T-helper 17 cell (primary cell): ENCODE data around the gene PTPN13. TPM values are rescaled to one million over a fixed set of nuclear protein-coding genes. Genes with fewer than 3 reads are reported as not detected.

Experiments
- ATAC-seq: fragments of 150-1000 bp; cut with Tn5 transposase; 2 replicates; pipeline ENCODE4 v1.10.0; 2021; ENCODE audit warnings: mild to moderate bottlenecking, moderate library complexity
- DNase-seq, 3 donors: peaks; one replicate each; pipeline versions ENCODE4 v3.0.0 to v3.0.0-alpha.2; 2020 to 2021
- H3K9me3 ChIP-seq: one replicate; pipeline ENCODE4 v1.7.0; 2013; ENCODE audit warnings: low read length, mild to moderate bottlenecking; ENCODE audit not compliant: control insufficient read depth, poor library complexity, severe bottlenecking
- H3K27ac Mint-ChIP-seq: one replicate; pipeline ENCODE4 v1.8.0; 2022; ENCODE audit warnings: mild to moderate bottlenecking, moderate library complexity, mixed read lengths
- H3K27me3 Mint-ChIP-seq: one replicate; pipeline ENCODE4 v1.8.0; 2022; ENCODE audit warnings: mixed read lengths
- H3K36me3 Mint-ChIP-seq: one replicate; pipeline ENCODE4 v1.8.0; 2022; ENCODE audit warnings: low read depth, mixed read lengths
- H3K4me1 Mint-ChIP-seq: one replicate; pipeline ENCODE4 v1.8.0; 2022; ENCODE audit warnings: mild to moderate bottlenecking, mixed read lengths
- H3K4me3 Mint-ChIP-seq: one replicate; pipeline ENCODE4 v1.8.0; 2022; ENCODE audit warnings: mild to moderate bottlenecking, moderate library complexity, mixed read lengths
- total RNA-seq, 4 donors: library from RNA in 2 of 4; stranded (reverse) in 2 of 4; gene quantifications; one replicate each; pipeline ENCODE4 v1.2.3 and lab custom pipeline; 2022 to 2026

PTPN13 gene
- total RNA-seq, 2 donors from 2014 or later = 36.1 to 49.5 TPM

DNA sequence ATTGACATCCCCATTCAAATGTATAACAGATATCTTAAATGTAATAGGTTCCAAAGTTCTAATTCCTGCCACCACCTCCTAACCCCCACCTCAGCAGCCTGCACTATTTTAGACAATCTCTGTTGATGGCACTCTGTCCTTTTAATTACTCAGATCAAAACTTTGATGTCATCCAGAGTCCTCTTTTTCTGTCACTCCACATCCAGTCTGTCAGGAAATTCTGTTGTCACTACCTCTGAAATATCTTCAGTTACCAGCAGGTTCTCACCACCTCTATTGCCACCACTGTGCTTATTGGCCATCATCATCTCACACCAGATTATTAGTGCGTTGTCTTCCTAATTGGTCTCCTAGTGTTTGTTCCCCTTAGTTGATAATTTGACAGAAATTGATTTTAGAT, 76.2 kb downstream of the PTPN13 start:
- H3K9me3 ChIP-seq = no peaks in the 10 kb centered on the region
- no peak for DNase-seq
- Mint-ChIP-seq H3K27ac (no peak overlapping the region), H3K4me1 (peaks cover 6% of the 10 kb centered on the region), H3K36me3 (no peaks in the 10 kb centered on the region), H3K27me3 (no peaks in the 10 kb centered on the region), H3K4me3 (no peak overlapping the region)
- ATAC-seq = no peak

GRCh38 chr4:86670756-86671155, 76.6 kb downstream of the PTPN13 start:
- Mint-ChIP-seq H3K36me3 (peaks cover 2% of the 10 kb centered on the region), H3K27me3 (no peaks in the 10 kb centered on the region), H3K27ac (no peak overlapping the region), H3K4me3 (no peak overlapping the region), H3K4me1 (peaks cover 6% of the 10 kb centered on the region)
- ATAC-seq = no peak
- no peaks in the 10 kb centered on the region for H3K9me3 ChIP-seq
- no peak for DNase-seq

DNA sequence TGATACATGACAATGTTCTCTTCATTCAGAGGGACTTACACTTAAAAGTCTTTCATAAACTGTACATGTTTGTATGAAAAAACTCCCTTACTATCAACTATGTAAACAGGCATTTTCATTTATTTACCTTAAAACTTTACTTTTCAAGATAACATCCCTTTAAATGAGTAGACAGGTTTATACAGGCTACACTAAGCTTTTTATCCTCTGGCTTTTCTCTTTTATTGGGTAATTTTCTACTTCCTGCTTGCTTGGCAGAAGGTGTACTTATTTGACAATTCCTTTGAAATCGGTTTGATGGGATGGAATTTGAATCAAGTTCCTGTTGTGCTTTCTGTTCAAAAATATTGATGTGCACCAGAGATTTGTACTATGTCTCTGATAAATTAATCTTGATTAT, 81.4 kb downstream of the PTPN13 start:
- no peak overlapping the region for H3K27ac Mint-ChIP-seq
- peaks cover 12% of the 10 kb centered on the region for H3K4me1 Mint-ChIP-seq
- DNase-seq (no peak), ATAC-seq (no peak)
- H3K36me3 Mint-ChIP-seq = peaks cover 6% of the 10 kb centered on the region
- no peak overlapping the region for H3K4me3 Mint-ChIP-seq
- H3K9me3 ChIP-seq = no peaks in the 10 kb centered on the region
- no peaks in the 10 kb centered on the region for H3K27me3 Mint-ChIP-seq

GRCh38 chr4:86678796-86679195, 84.7 kb downstream of the PTPN13 start:
- H3K4me3 Mint-ChIP-seq = no peak overlapping the region

DNA sequence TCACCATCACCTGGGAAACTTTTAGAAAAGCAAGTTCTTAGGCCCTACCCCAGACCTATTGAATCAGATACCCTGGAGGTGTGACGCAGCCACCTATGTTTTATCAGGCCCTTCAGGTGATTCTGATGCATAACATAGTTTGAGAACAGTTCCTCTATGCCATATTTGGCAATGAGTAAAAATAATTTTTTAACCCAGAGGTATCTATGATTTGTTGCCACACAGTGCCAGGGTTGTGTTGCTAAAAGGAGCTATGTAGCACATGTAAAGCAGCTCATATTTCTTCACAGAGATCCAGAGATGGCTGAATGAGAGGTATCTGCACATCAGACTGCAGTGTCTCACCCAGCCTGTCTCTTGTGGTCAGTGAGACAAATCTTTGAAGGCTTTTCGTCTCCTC, 85.3 kb downstream of the PTPN13 start:
- H3K27me3 Mint-ChIP-seq = no peaks in the 10 kb centered on the region
- peaks cover 15% of the 10 kb centered on the region for H3K4me1 Mint-ChIP-seq
- ATAC-seq = no peak
- no peaks in the 10 kb centered on the region for H3K9me3 ChIP-seq
- peaks cover 11% of the 10 kb centered on the region for H3K36me3 Mint-ChIP-seq
- no peak for DNase-seq
- H3K27ac Mint-ChIP-seq = no peak overlapping the region
- H3K4me3 Mint-ChIP-seq = no peak overlapping the region

More at GRCh38 chr4:86678796-86679195, 84.7 kb downstream of the PTPN13 start:
- no peaks in the 10 kb centered on the region for H3K27me3 Mint-ChIP-seq
- H3K4me1 Mint-ChIP-seq = peaks cover 15% of the 10 kb centered on the region
- ATAC-seq (no peak), DNase-seq (no peak)
- H3K27ac Mint-ChIP-seq = no peak overlapping the region
- no peaks in the 10 kb centered on the region for H3K9me3 ChIP-seq
- H3K36me3 Mint-ChIP-seq = peaks cover 11% of the 10 kb centered on the region

GRCh38 chr4:86683167-86683566, 89.1 kb downstream of the PTPN13 start:
- Mint-ChIP-seq H3K27me3 (no peaks in the 10 kb centered on the region), H3K27ac (no peak overlapping the region), H3K4me3 (no peak overlapping the region), H3K36me3 (peaks cover 7% of the 10 kb centered on the region), H3K4me1 (peaks cover 21% of the 10 kb centered on the region)
- DNase-seq = no peak
- no peak for ATAC-seq
- H3K9me3 ChIP-seq = no peaks in the 10 kb centered on the region

DNA sequence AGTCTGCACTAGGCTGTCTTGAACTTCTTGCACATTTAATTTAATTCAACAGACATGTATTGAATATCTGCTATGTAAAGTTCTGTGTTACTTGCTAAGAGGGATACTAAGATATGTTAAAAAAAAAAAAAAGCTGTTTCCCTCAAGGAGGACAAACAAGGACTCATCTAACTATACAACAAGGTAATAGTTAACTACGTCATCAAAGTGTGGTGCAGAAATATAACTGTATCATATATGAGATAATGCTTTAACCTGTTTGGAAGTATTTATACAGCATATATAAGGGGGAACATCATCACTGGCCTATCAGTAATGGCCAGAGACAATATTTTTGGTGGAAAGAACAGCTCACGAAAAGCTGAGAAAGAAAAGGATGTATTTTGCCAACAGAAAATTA, 89.9 kb downstream of the PTPN13 start:
- Mint-ChIP-seq H3K27ac (no peak overlapping the region), H3K4me1 (peaks cover 17% of the 10 kb centered on the region), H3K36me3 (peaks cover 7% of the 10 kb centered on the region), H3K4me3 (no peak overlapping the region), H3K27me3 (no peaks in the 10 kb centered on the region)
- ATAC-seq (no peak), DNase-seq (no peak)
- H3K9me3 ChIP-seq = no peaks in the 10 kb centered on the region

GRCh38 chr4:86685401-86685800, 91.3 kb downstream of the PTPN13 start:
- DNase-seq (no peak), ATAC-seq (no peak)
- Mint-ChIP-seq H3K27me3 (no peaks in the 10 kb centered on the region), H3K4me3 (no peak overlapping the region), H3K36me3 (peaks cover 12% of the 10 kb centered on the region), H3K4me1 (peaks cover 15% of the 10 kb centered on the region), H3K27ac (no peak overlapping the region)
- no peaks in the 10 kb centered on the region for H3K9me3 ChIP-seq

GRCh38 chr4:86686741-86687140, 92.6 kb downstream of the PTPN13 start:
- Mint-ChIP-seq H3K27me3 (no peaks in the 10 kb centered on the region), H3K4me1 (peaks cover 14% of the 10 kb centered on the region), H3K4me3 (no peak overlapping the region), H3K36me3 (peaks cover 12% of the 10 kb centered on the region), H3K27ac (no peak overlapping the region)
- ATAC-seq (no peak), DNase-seq (no peak)
- H3K9me3 ChIP-seq = no peaks in the 10 kb centered on the region

- H3K36me3 Mint-ChIP-seq = peaks cover 10% of the 10 kb centered on the region
- H3K27ac Mint-ChIP-seq = no peak overlapping the region
- ATAC-seq (no peak), DNase-seq (no peak)
- no peak overlapping the region for H3K4me3 Mint-ChIP-seq
- no peaks in the 10 kb centered on the region for H3K27me3 Mint-ChIP-seq
- peaks cover 10% of the 10 kb centered on the region for H3K4me1 Mint-ChIP-seq
- no peaks in the 10 kb centered on the region for H3K9me3 ChIP-seq
These were observed 93.9 kb downstream of the PTPN13 start for GRCh38 chr4:86688026-86688425.

- no peak overlapping the region for H3K4me3 Mint-ChIP-seq
- H3K9me3 ChIP-seq = no peaks in the 10 kb centered on the region
- H3K4me1 Mint-ChIP-seq = peaks cover 13% of the 10 kb centered on the region
- no peaks in the 10 kb centered on the region for H3K27me3 Mint-ChIP-seq
- H3K27ac Mint-ChIP-seq = no peak overlapping the region
- no peak for ATAC-seq
- DNase-seq = no peak
- H3K36me3 Mint-ChIP-seq = peaks cover 7% of the 10 kb centered on the region
These were observed 110.5 kb downstream of the PTPN13 start for GRCh38 chr4:86704601-86705000.

- peaks cover 3% of the 10 kb centered on the region for H3K36me3 Mint-ChIP-seq
- no peak for ATAC-seq
- H3K9me3 ChIP-seq = no peaks in the 10 kb centered on the region
- no peaks in the 10 kb centered on the region for H3K27me3 Mint-ChIP-seq
- H3K27ac Mint-ChIP-seq = peak overlapping the region; percentile 1
- no peak for DNase-seq
- H3K4me1 Mint-ChIP-seq = peaks cover 13% of the 10 kb centered on the region
- no peak overlapping the region for H3K4me3 Mint-ChIP-seq
These were observed 112.9 kb downstream of the PTPN13 start for GRCh38 chr4:86706923-86707597.

GRCh38 chr4:86717651-86718050, 123.5 kb downstream of the PTPN13 start:
- Mint-ChIP-seq H3K27ac (no peak overlapping the region), H3K27me3 (no peaks in the 10 kb centered on the region), H3K4me3 (no peak overlapping the region), H3K4me1 (peaks cover 9% of the 10 kb centered on the region), H3K36me3 (peaks cover 8% of the 10 kb centered on the region)
- no peak for ATAC-seq
- no peaks in the 10 kb centered on the region for H3K9me3 ChIP-seq
- DNase-seq = no peak

DNA sequence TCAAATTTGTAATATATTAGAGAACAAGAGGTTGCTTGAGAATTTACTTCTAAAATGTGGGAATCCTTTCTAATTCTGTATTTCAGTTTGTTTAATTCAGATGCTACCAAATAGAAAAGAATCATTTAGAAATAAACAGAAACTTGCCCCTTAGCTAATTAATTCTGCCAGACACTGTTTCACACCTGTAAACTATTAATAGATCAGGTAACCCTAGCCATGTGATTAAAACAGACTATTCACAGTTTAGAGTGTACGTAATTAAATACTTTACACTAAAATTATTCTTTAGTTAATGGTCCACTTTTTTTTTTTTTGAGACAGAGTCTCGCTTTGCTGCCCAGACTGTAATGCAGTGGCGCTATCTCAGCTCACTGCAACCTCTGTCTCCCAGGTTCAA, 124.0 kb downstream of the PTPN13 start:
- no peak for DNase-seq
- no peaks in the 10 kb centered on the region for H3K9me3 ChIP-seq
- H3K27me3 Mint-ChIP-seq = no peaks in the 10 kb centered on the region
- no peak overlapping the region for H3K27ac Mint-ChIP-seq
- H3K4me3 Mint-ChIP-seq = no peak overlapping the region
- H3K36me3 Mint-ChIP-seq = peaks cover 8% of the 10 kb centered on the region
- no peak for ATAC-seq
- H3K4me1 Mint-ChIP-seq = peaks cover 9% of the 10 kb centered on the region
